K562 (cell line): ENCODE measurements around the gene DISC1. TPM values are rescaled to one million over a fixed set of nuclear protein-coding genes. Genes with fewer than 3 reads are reported as not detected.

Experiments used
- ATAC-seq: fragments of 200-7000 bp; cut with Tn5 transposase; 3 replicates; pipeline ENCODE4 v1.9.1; 2020; ENCODE audit warnings: moderate library complexity
- BruUV-seq: library from RNA; stranded (reverse); fragments of 400-500 nt; replicated peaks from 2 replicates; lab custom pipeline; 2021; lab: Mats Ljungman, UMichigan
- CTCF ChIA-PET: fragments of 300-600 bp; formaldehyde crosslinking; extraction: SDS; loops from one replicate; lab custom pipeline; 2021; ENCODE audit warnings: low intra/inter-chr PET ratio; lab: Yijun Ruan, JAX
- POLR2A ChIA-PET: fragments of 300-600, 350-650 bp; sonication (Branson Sonifier 250); formaldehyde crosslinking; extraction: SDS; loops from one replicate; lab custom pipeline; 2021; ENCODE audit warnings: antibody characterized with exemption, inconsistent platforms; lab: Yijun Ruan, JAX
- DNase-seq, 4 experiments: peaks; one replicate each; pipeline versions ENCODE4 v3.0.0 to v3.0.0-alpha.2; 2011 to 2018; ENCODE audit warnings: low spot score in 3 of 4, mixed read lengths in 3 of 4; ENCODE audit errors: extremely low read depth in 1 of 4
- FAIRE-seq: peaks from 2 replicates; lab custom pipeline; 2011; peaks lifted over from hg19 to GRCh38; lab: Jason Lieb, UNC
- H2AFZ ChIP-seq: 2 replicates; pipeline ENCODE4 v1.6.0; 2011; ENCODE audit warnings: low read depth, low read length, control low read depth, inconsistent platforms
- H3K27ac ChIP-seq: fragments of 200-600 bp; 3 replicates; pipeline ENCODE4 v1.8.0; 2011; ENCODE audit warnings: low read depth, mild to moderate bottlenecking, control low read depth, inconsistent platforms, low read length, moderate library complexity, mixed read lengths; ENCODE audit errors: extremely low read depth
- H3K27me3 ChIP-seq, 2 experiments: fragments of 300-600 bp in 1 of 2; 2 replicates in 1 of 2; 3 replicates in 1 of 2; pipeline versions ENCODE4 v1.6.0 to v1.8.0; 2011; ENCODE audit warnings: inconsistent platforms in 2 of 2, low read length in 2 of 2, mild to moderate bottlenecking in 1 of 2, mixed read lengths in 1 of 2, moderate library complexity in 1 of 2; ENCODE audit not compliant: control insufficient read depth in 2 of 2, insufficient read depth in 2 of 2
- H3K36me3 ChIP-seq: fragments of 300-600 bp; 3 replicates; pipeline ENCODE4 v1.8.0; 2011; ENCODE audit warnings: mild to moderate bottlenecking, low read length, inconsistent platforms; ENCODE audit not compliant: control insufficient read depth, insufficient read depth
- H3K4me1 ChIP-seq, 2 experiments: fragments of 200-600 bp in 1 of 2; replicated peaks in 1 of 2; 2 replicates in 1 of 2; 3 replicates in 1 of 2; pipeline versions ENCODE4 v1.5.1 to v1.8.0; 2011; ENCODE audit warnings: inconsistent platforms in 2 of 2, low read length in 2 of 2, mild to moderate bottlenecking in 1 of 2, mixed read lengths in 1 of 2, moderate library complexity in 1 of 2; ENCODE audit not compliant: control insufficient read depth in 2 of 2, insufficient read depth in 2 of 2
- H3K4me2 ChIP-seq: 2 replicates; pipeline ENCODE4 v1.6.1; 2011; ENCODE audit warnings: low read length, control low read depth, inconsistent platforms, mixed read lengths; ENCODE audit not compliant: insufficient read depth
- H3K4me3 ChIP-seq: fragments of 200-600 bp; sonication (generic), shearing (Covaris generic); 2 replicates; pipeline ENCODE4 v1.5.1; 2016; ENCODE audit warnings: control low read depth, inconsistent platforms
- H3K79me2 ChIP-seq: fragments of 200-600 bp; 3 replicates; pipeline ENCODE4 v1.8.0; 2011; ENCODE audit warnings: low read length, inconsistent platforms; ENCODE audit not compliant: control insufficient read depth, insufficient read depth
- H3K9ac ChIP-seq, 2 experiments: 2 replicates each; pipeline versions ENCODE4 v1.6.0 to v1.6.1; 2011; ENCODE audit warnings: low read depth in 2 of 2, low read length in 2 of 2, control low read depth in 1 of 2, inconsistent platforms in 1 of 2, mild to moderate bottlenecking in 1 of 2, mixed read lengths in 1 of 2; ENCODE audit not compliant: insufficient read depth in 1 of 2
- H3K9me1 ChIP-seq: one replicate; pipeline ENCODE4 v1.6.0; 2011; ENCODE audit warnings: inconsistent platforms, mild to moderate bottlenecking, low read length, moderate library complexity; ENCODE audit not compliant: control insufficient read depth, insufficient read depth
- H3K9me3 ChIP-seq: replicated peaks from 2 replicates; pipeline ENCODE4 v1.5.1; 2011; ENCODE audit warnings: low read depth, low read length, inconsistent platforms; ENCODE audit not compliant: control insufficient read depth, insufficient read depth
- H4K20me1 ChIP-seq: replicated peaks from 2 replicates; pipeline ENCODE4 v1.6.1; 2011; ENCODE audit warnings: low read length, inconsistent platforms, mixed read lengths; ENCODE audit not compliant: control insufficient read depth, insufficient read depth
- CREB1 ChIP-seq, 2 experiments: sonication (generic) in 1 of 2; formaldehyde crosslinking in 1 of 2; IDR thresholded peaks; 2 replicates each; pipeline versions ENCODE4 v1.6.1 to v1.8.0; 2012 to 2022; ENCODE audit warnings: inconsistent platforms in 1 of 2, mild to moderate bottlenecking in 1 of 2, missing genetic modification reagents in 1 of 2, moderate library complexity in 1 of 2
- CREM ChIP-seq: IDR thresholded peaks from 2 replicates; pipeline ENCODE4 v1.6.1; 2014; ENCODE audit warnings: antibody characterized with exemption, low read depth
- EP300 ChIP-seq: IDR thresholded peaks from 2 replicates; pipeline ENCODE4 v1.6.1; 2012; ENCODE audit warnings: low read length, improper control_type of control experiment
- FOXO4 ChIP-seq: fragments of 450-650 bp; formaldehyde crosslinking; IDR thresholded peaks from 2 replicates; pipeline ENCODE4 v1.4.0; 2020; ENCODE audit warnings: mild to moderate bottlenecking, moderate library complexity
- HOMEZ ChIP-seq: fragments of 250-450 bp; sonication (Bioruptor Pico); IDR thresholded peaks from 2 replicates; pipeline ENCODE4 v1.4.0; 2020; ENCODE audit warnings: mild to moderate bottlenecking, moderate library complexity
- KAT8 ChIP-seq: fragments of 450-650 bp; IDR thresholded peaks from 2 replicates; pipeline ENCODE4 v1.6.1; 2016; ENCODE audit warnings: low read depth, mild to moderate bottlenecking
- MEIS2 ChIP-seq: fragments of 450-650 bp; IDR thresholded peaks from 2 replicates; pipeline ENCODE4 v1.6.1; 2014; ENCODE audit warnings: mild to moderate bottlenecking; ENCODE audit not compliant: partially characterized antibody
- MIER1 ChIP-seq: fragments of 450-650 bp; IDR thresholded peaks from 2 replicates; pipeline ENCODE4 v1.6.1; 2016; ENCODE audit warnings: antibody characterized with exemption, mild to moderate bottlenecking, low read depth
- NR2C1 ChIP-seq, 2 experiments: fragments of 450-650 bp; IDR thresholded peaks; 2 replicates each; pipeline ENCODE4 v1.6.1; 2017; ENCODE audit warnings: mild to moderate bottlenecking in 2 of 2, antibody characterized with exemption in 1 of 2, inconsistent platforms in 1 of 2, missing compliant biosample characterization in 1 of 2, missing genetic modification characterization in 1 of 2
- SAP30 ChIP-seq: fragments of 200-600 bp; sonication (generic); IDR thresholded peaks from 2 replicates; pipeline ENCODE4 v1.6.1; 2012; ENCODE audit warnings: borderline replicate concordance, low read depth, mild to moderate bottlenecking, moderate library complexity, low read length, control low read depth, inconsistent platforms; ENCODE audit not compliant: insufficient read depth, poor library complexity, severe bottlenecking
- ZNF57 ChIP-seq: fragments of 450-650 bp; formaldehyde crosslinking; IDR thresholded peaks from 2 replicates; pipeline ENCODE4 v1.4.0; 2020; ENCODE audit warnings: mild to moderate bottlenecking, moderate library complexity
- ZNF707 ChIP-seq: fragments of 250-450 bp; sonication (Bioruptor Pico); conservative IDR thresholded peaks from 2 replicates; pipeline ENCODE4 v1.8.0; 2022; ENCODE audit warnings: inconsistent platforms, mild to moderate bottlenecking, moderate library complexity
- WGBS: fragments of 100-300 bp; shearing (Covaris generic); methylation state at CpG from one replicate; pipeline ENCODE4 v1.1.6; 2016; ENCODE audit warnings: low coverage, mixed read lengths; ENCODE audit not compliant: insufficient coverage; ENCODE audit errors: missing lambda C conversion rate; 5-methylcytosine and 5-hydroxymethylcytosine counted together
- in situ Hi-C: fragments of 300-500 bp; cut with MboI; formaldehyde crosslinking; loops from 4 replicates; pipeline ENCODE4 v1.15.0; 2018; ENCODE audit warnings: inconsistent platforms, mixed read lengths
- intact Hi-C: fragments of 100-400 bp; cut with micrococcal nuclease; formaldehyde crosslinking; loops from 2 replicates; pipeline ENCODE4 v1.14.2; 2022
- polyA plus RNA-seq, 8 experiments: library from polyadenylated mRNA; depleted of rRNA in 4 of 8; stranded (reverse) in 5 of 8; unstranded in 3 of 8; fragments of >200 nt; fragmentation: Nextera tagmentation in 2 of 8; fragmentation: Illumina TruSeq in 1 of 8; extraction: Ambion mirVana in 2 of 8; extraction: Trizol in 1 of 8; gene quantifications; 2 replicates each; pipeline versions ENCODE4 v1.2.1 to v1.2.3, GENCODE V29; 2011 to 2014; ENCODE audit warnings: inconsistent platforms in 1 of 8, missing spikeins in 1 of 8
- total RNA-seq, 7 experiments: library from RNA; depleted of rRNA in 6 of 7; stranded (reverse); fragments of >200 nt in 6 of 7; fragmentation: Illumina TruSeq in 2 of 7; extraction: Trizol in 2 of 7; gene quantifications; 2 replicates each; pipeline versions ENCODE4 v1.2.1 to v1.2.3, GENCODE V29; 2011 to 2021; ENCODE audit warnings: low replicate concordance in 1 of 7

Gene DISC1
- total and polyA plus RNA-seq, 9 of the 15 experiments (the other 6 are each of a cell fraction or from before 2014, with no cell fraction given) = 0.01 to 0.11 (median 0.08) TPM; not detected in 1

- TF ChIP-seq HOMEZ (CRISPR knock-in tag) = no peak
- TF ChIP-seq, all 486 proteins: peak for 0
These were observed 57.0 kb downstream of the DISC1 start (continued) for GRCh38 chr1:231683439-231684165.

GRCh38 chr1:231684356-231685244, 58.0 kb downstream of the DISC1 start:
- H3K27ac ChIP-seq = no peak overlapping the region
- CTCF ChIA-PET = no interaction called here
- in situ Hi-C loops = no loop called here
- no peaks in the 10 kb centered on the region for H4K20me1 ChIP-seq
- H3K36me3 ChIP-seq = no peaks in the 10 kb centered on the region
- H3K4me1 ChIP-seq = no peaks in the 10 kb centered on the region
- FAIRE-seq = no peak
- TF ChIP-seq KAT8 = no peak
- no peak for TF ChIP-seq NR2C1 (IDR thresholded peaks at IDR 0.05)
- no peak for TF ChIP-seq NR2C1 (tag; IDR thresholded peaks at IDR 0.05)
- TF ChIP-seq ZNF707 = no peak
- TF ChIP-seq SAP30 = no peak
- no peak for TF ChIP-seq CREB1 (IDR thresholded peaks at IDR 0.05)
- no peak for TF ChIP-seq CREB1 (CRISPR knock-in tag; IDR thresholded peaks at IDR 0.05)
- no peak for TF ChIP-seq MIER1
- no peak for TF ChIP-seq FOXO4 (CRISPR knock-in tag)
- TF ChIP-seq CREM = no peak
- no peak for TF ChIP-seq MEIS2
- TF ChIP-seq ZNF57 (CRISPR knock-in tag) = no peak
- no peak for TF ChIP-seq EP300
- TF ChIP-seq, all 486 proteins: peak for 0
- Histone ChIP-seq H3K9me1 (no peaks in the 10 kb centered on the region), H3K27me3 (peaks cover 2 to 3% of the 10 kb centered on the region in 2 experiments; a peak in 1 of 5 replicates), H3K4me3 (no peak overlapping the region), H3K9ac (no peak overlapping the region), H3K9me3 (no peaks in the 10 kb centered on the region), H3K4me2 (no peak overlapping the region), H3K79me2 (no peaks in the 10 kb centered on the region), H2AFZ (no peak overlapping the region)
- no peak for ATAC-seq
- intact Hi-C loops = no loop called here
- POLR2A ChIA-PET = interaction anchor here (1.0 kb wide), 1 partner anchor 9 kb away, joined by 3 read pairs; no protein-coding TSS in a partner anchor
- WGBS = 4% methylated on average over 15 of the region's 15 CpGs
- DNase-seq = no peak
- BruUV-seq = no TSS peak
